GM12878 (cell line): ENCODE measurements around the gene PISD. TPM values are rescaled to one million over a fixed set of nuclear protein-coding genes. Genes with fewer than 3 reads are reported as not detected.

Experiments used
- CREM ChIP-seq: IDR thresholded peaks from 2 replicates; pipeline ENCODE4 v1.6.1; 2014; ENCODE audit warnings: antibody characterized with exemption, low read depth
- ELK1 ChIP-seq: IDR thresholded peaks from 2 replicates; pipeline ENCODE4 v1.6.1; 2012; ENCODE audit warnings: low read depth, low read length, improper control_type of control experiment
- HDGF ChIP-seq: fragments of 450-650 bp; IDR thresholded peaks from 2 replicates; pipeline ENCODE4 v1.6.1; 2016; ENCODE audit warnings: antibody characterized with exemption
- MEF2B ChIP-seq: fragments of 450-650 bp; IDR thresholded peaks from 2 replicates; pipeline ENCODE4 v1.6.1; 2018; ENCODE audit warnings: mild to moderate bottlenecking, moderate library complexity; ENCODE audit not compliant: partially characterized antibody, poor library complexity, severe bottlenecking
- SMAD1 ChIP-seq: fragments of 450-650 bp; IDR thresholded peaks from 2 replicates; pipeline ENCODE4 v1.6.1; 2018; ENCODE audit warnings: mild to moderate bottlenecking, low read depth; ENCODE audit not compliant: partially characterized antibody
- ZNF217 ChIP-seq: fragments of 450-650 bp; IDR thresholded peaks from 2 replicates; pipeline ENCODE4 v1.6.1; 2017; ENCODE audit warnings: antibody characterized with exemption, mild to moderate bottlenecking
- ZNF274 ChIP-seq: IDR thresholded peaks from one replicate; pipeline ENCODE4 v1.8.0; 2011; ENCODE audit not compliant: insufficient read length, insufficient read depth
- ZNF592 ChIP-seq: fragments of 450-650 bp; IDR thresholded peaks from 2 replicates; pipeline ENCODE4 v1.6.1; 2017; ENCODE audit warnings: mild to moderate bottlenecking, moderate library complexity
- polyA plus RNA-seq, 11 experiments: library from polyadenylated mRNA; depleted of rRNA in 4 of 11; unstranded in 6 of 11; stranded (reverse) in 5 of 11; fragments of >200 nt; fragmentation: Nextera tagmentation in 4 of 11; fragmentation: Illumina TruSeq in 1 of 11; extraction: Ambion mirVana in 4 of 11; extraction: Trizol in 1 of 11; gene quantifications; 1 replicate in 1 of 11; 2 replicates in 10 of 11; pipeline versions ENCODE4 v1.2.1 to v1.2.3, GENCODE V29; 2011 to 2016; ENCODE audit warnings: inconsistent platforms in 2 of 11, missing spikeins in 2 of 11, low read depth in 1 of 11
- total RNA-seq, 4 experiments: library from RNA; depleted of rRNA in 3 of 4; stranded (reverse); fragments of >200 nt in 3 of 4; fragmentation: Illumina TruSeq in 1 of 4; extraction: Trizol in 1 of 4; gene quantifications; 2 replicates each; pipeline versions ENCODE4 v1.2.1 to v1.2.3, GENCODE V29; 2013 to 2021

The PISD gene
- total and polyA plus RNA-seq, 10 of the 15 experiments (the other 5 are each of a cell fraction or from before 2014, with no cell fraction given): 25.8 to 62.7 (median 45.8) TPM

GRCh38 chr22:31637891-31638618 is 24.0 kb downstream of the PISD start (continued):
- 0 out of 2 replicates have a peak, but pooled peaks have one; percentile 16 for TF ChIP-seq ELK1
- TF ChIP-seq ZNF274: no peak
- TF ChIP-seq ZNF217: no peak
- peak; percentile 81 for TF ChIP-seq HDGF
- TF ChIP-seq MEF2B: peak; percentile 65
- TF ChIP-seq ZNF592: no peak
- peak; percentile 14 for TF ChIP-seq SMAD1
- no peak for TF ChIP-seq CREM
